HT1080 (cell line): Measurements from ENCODE around the gene EPSTI1. TPM values are rescaled to one million over a fixed set of nuclear protein-coding genes. Genes with fewer than 3 reads are reported as not detected.
"Not testable (repeated sequence)": the region's sequence is repeated elsewhere in the genome, so short reads cannot be mapped to it uniquely, and the experiment has no call there.

ENCODE experiments used
- DNase-seq: peaks from one replicate; pipeline ENCODE4 v3.0.0-alpha.2; 2015; ENCODE audit warnings: low read depth
- total RNA-seq: library from RNA; depleted of rRNA; stranded (reverse); fragments of >200 nt; shearing (Covaris generic); gene quantifications from 2 replicates; pipeline ENCODE4 v1.2.3, GENCODE V29; 2014

EPSTI1 gene
- total RNA-seq, 1 experiment from 2014 or later: 0.08 TPM

GRCh38 chr13:43005460-43006236, 13.6 kb upstream of the EPSTI1 start:
- peak; percentile 44 for DNase-seq

GRCh38 chr13:43003729-43004128, 11.7 kb upstream of the EPSTI1 start:
- no peak for DNase-seq

GRCh38 chr13:43003010-43003409, 11.0 kb upstream of the EPSTI1 start:
- no peak for DNase-seq

GRCh38 chr13:43002021-43002420, 10.0 kb upstream of the EPSTI1 start:
- DNase-seq: no peak

GRCh38 chr13:43000676-43001075, 8.6 kb upstream of the EPSTI1 start:
- no peak for DNase-seq

- DNase-seq: no peak
Measured at GRCh38 chr13:42999491-42999890, 7.5 kb upstream of the EPSTI1 start.

- peak; percentile 4 for DNase-seq
Measured at GRCh38 chr13:42997381-42997780, 5.3 kb upstream of the EPSTI1 start.

GRCh38 chr13:42996584-42996983, 4.5 kb upstream of the EPSTI1 start:
- peak; percentile 97 for DNase-seq

- no peak for DNase-seq
Measured at GRCh38 chr13:42994878-42995277, 2.8 kb upstream of the EPSTI1 start.

GRCh38 chr13:42992764-42993122, 702 bp upstream of the EPSTI1 start:
- DNase-seq: no peak

- DNase-seq: not testable (repeated sequence)
Measured at GRCh38 chr13:42991233-42991897, 676 bp downstream of the EPSTI1 start.

- DNase-seq: no peak
Measured at GRCh38 chr13:42990291-42991232, 1.5 kb downstream of the EPSTI1 start.

GRCh38 chr13:42986176-42986574, 5.9 kb downstream of the EPSTI1 start:
- no peak for DNase-seq

- DNase-seq: no peak
Measured at GRCh38 chr13:42985312-42986175, 6.5 kb downstream of the EPSTI1 start.

GRCh38 chr13:42984691-42985090, 7.3 kb downstream of the EPSTI1 start:
- DNase-seq: no peak

GRCh38 chr13:42984026-42984425, 8.0 kb downstream of the EPSTI1 start:
- no peak for DNase-seq

GRCh38 chr13:42981853-42982252, 10.2 kb downstream of the EPSTI1 start:
- no peak for DNase-seq

- DNase-seq: no peak
Measured at GRCh38 chr13:42981317-42981716, 10.7 kb downstream of the EPSTI1 start.

GRCh38 chr13:42977219-42977659, 14.8 kb downstream of the EPSTI1 start:
- no peak for DNase-seq

GRCh38 chr13:42976066-42976465, 16.0 kb downstream of the EPSTI1 start:
- no peak for DNase-seq

GRCh38 chr13:42973581-42973980, 18.5 kb downstream of the EPSTI1 start:
- DNase-seq: no peak
